K562 (cell line): Measurements from ENCODE around the gene ACER3.

Source experiments
- CEBPB ChIP-seq: fragments of 450-650 bp; IDR thresholded peaks from 2 replicates; pipeline ENCODE4 v1.6.1; 2016; ENCODE audit warnings: missing genetic modification characterization, missing compliant biosample characterization
- TF ChIP-seq, protein P1 (sequence below), 3 experiments: IDR thresholded peaks in 2 of 3; conservative IDR thresholded peaks in 1 of 3; 2 replicates each; pipeline ENCODE4 v1.5.1; 2011 to 2012; ENCODE audit warnings: low read length in 3 of 3, mild to moderate bottlenecking in 3 of 3, control low read depth in 2 of 3, improper control_type of control experiment in 1 of 3, inconsistent platforms in 1 of 3, low read depth in 1 of 3, mixed read lengths in 1 of 3, moderate library complexity in 1 of 3; ENCODE audit not compliant: insufficient read depth in 2 of 3
- TF ChIP-seq, protein P2 (sequence below): fragments of 250-450 bp; sonication (Bioruptor Pico); IDR thresholded peaks from 2 replicates; pipeline ENCODE4 v1.5.0; 2021

DNA sequence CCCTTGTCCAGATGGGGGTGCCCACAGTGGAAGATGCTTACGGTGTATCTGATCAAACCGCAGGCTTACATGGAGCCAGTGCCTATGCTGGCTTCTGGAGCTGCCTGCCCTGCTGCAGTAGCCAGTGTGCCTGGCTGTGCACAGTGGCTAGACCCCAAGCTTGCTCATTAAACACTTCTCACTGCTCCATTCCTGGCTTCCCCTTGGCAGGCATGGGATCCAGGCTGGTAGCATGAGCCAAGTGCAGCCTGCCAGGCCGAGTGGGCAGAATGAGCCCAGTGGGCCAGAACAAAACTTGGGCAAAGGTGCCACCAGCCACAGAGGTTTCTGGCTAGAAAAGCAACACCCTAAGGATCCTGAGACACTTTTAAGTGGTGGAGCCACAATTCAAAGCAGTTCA is 118.1 kb downstream of the ACER3 start:
- TF ChIP-seq CEBPB (tag), result no peak
- TF ChIP-seq, protein P1, sequence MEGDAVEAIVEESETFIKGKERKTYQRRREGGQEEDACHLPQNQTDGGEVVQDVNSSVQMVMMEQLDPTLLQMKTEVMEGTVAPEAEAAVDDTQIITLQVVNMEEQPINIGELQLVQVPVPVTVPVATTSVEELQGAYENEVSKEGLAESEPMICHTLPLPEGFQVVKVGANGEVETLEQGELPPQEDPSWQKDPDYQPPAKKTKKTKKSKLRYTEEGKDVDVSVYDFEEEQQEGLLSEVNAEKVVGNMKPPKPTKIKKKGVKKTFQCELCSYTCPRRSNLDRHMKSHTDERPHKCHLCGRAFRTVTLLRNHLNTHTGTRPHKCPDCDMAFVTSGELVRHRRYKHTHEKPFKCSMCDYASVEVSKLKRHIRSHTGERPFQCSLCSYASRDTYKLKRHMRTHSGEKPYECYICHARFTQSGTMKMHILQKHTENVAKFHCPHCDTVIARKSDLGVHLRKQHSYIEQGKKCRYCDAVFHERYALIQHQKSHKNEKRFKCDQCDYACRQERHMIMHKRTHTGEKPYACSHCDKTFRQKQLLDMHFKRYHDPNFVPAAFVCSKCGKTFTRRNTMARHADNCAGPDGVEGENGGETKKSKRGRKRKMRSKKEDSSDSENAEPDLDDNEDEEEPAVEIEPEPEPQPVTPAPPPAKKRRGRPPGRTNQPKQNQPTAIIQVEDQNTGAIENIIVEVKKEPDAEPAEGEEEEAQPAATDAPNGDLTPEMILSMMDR (IDR thresholded peaks at IDR 0.05 in 2 of 3, conservative IDR thresholded peaks at IDR 0.05 in 1 of 3; ENCODE audit: insufficient read depth in 2 of 3, low read depth in 1 of 3, low read length in 3 of 3), result no peak
- TF ChIP-seq, protein P2, sequence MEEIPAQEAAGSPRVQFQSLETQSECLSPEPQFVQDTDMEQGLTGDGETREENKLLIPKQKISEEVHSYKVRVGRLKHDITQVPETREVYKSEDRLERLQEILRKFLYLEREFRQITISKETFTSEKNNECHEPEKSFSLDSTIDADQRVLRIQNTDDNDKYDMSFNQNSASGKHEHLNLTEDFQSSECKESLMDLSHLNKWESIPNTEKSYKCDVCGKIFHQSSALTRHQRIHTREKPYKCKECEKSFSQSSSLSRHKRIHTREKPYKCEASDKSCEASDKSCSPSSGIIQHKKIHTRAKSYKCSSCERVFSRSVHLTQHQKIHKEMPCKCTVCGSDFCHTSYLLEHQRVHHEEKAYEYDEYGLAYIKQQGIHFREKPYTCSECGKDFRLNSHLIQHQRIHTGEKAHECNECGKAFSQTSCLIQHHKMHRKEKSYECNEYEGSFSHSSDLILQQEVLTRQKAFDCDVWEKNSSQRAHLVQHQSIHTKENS (CRISPR knock-in tag), result no peak
